Liver (tissue), 9 donors: ENCODE measurements around the gene DNAH17. TPM values are rescaled to one million over a fixed set of nuclear protein-coding genes. Genes with fewer than 3 reads are reported as not detected.

ENCODE experiments used
- DNase-seq: peaks from one replicate; pipeline ENCODE4 v3.0.0-alpha.2; 2017; ENCODE audit warnings: low spot score
- H3K27ac ChIP-seq, 2 donors: one replicate each; pipeline ENCODE4 v1.7.0; 2013; ENCODE audit warnings: inconsistent platforms in 2 of 2, low read length in 2 of 2, control low read depth in 1 of 2, low read depth in 1 of 2, mild to moderate bottlenecking in 1 of 2
- H3K27me3 ChIP-seq, 4 donors: one replicate each; pipeline versions ENCODE4 v1.6.1 to v1.7.0; 2013; ENCODE audit warnings: low read length in 3 of 4, inconsistent platforms in 1 of 4, mild to moderate bottlenecking in 1 of 4, moderate library complexity in 1 of 4; ENCODE audit not compliant: control insufficient read depth in 4 of 4, insufficient read depth in 4 of 4
- H3K36me3 ChIP-seq, 4 donors: one replicate each; pipeline versions ENCODE4 v1.6.1 to v1.7.0; 2013; ENCODE audit warnings: low read length in 3 of 4, mild to moderate bottlenecking in 3 of 4, low read depth in 1 of 4, moderate library complexity in 1 of 4; ENCODE audit not compliant: control insufficient read depth in 4 of 4, insufficient read depth in 3 of 4
- H3K4me1 ChIP-seq, 4 donors: one replicate each; pipeline versions ENCODE4 v1.6.1 to v1.7.0; 2013; ENCODE audit warnings: low read length in 3 of 4, mild to moderate bottlenecking in 3 of 4, moderate library complexity in 1 of 4; ENCODE audit not compliant: control insufficient read depth in 4 of 4, insufficient read depth in 4 of 4
- H3K4me3 ChIP-seq, 3 donors: one replicate each; pipeline versions ENCODE4 v1.6.1 to v1.7.0; 2013; ENCODE audit warnings: low read length in 3 of 3, control low read depth in 1 of 3, low read depth in 1 of 3, mild to moderate bottlenecking in 1 of 3
- H3K9ac ChIP-seq, 2 donors: one replicate each; pipeline ENCODE4 v1.7.0; 2013; ENCODE audit warnings: low read length in 2 of 2, mild to moderate bottlenecking in 2 of 2, moderate library complexity in 2 of 2, control low read depth in 1 of 2, low read depth in 1 of 2
- H3K9me3 ChIP-seq, 4 donors: one replicate each; pipeline versions ENCODE4 v1.6.1 to v1.7.0; 2013; ENCODE audit warnings: low read length in 3 of 4; ENCODE audit not compliant: control insufficient read depth in 4 of 4
- ATF3 ChIP-seq: IDR thresholded peaks from 2 replicates; pipeline ENCODE4 v1.6.1; 2016; ENCODE audit warnings: antibody characterized with exemption
- CTCF ChIP-seq: fragments of 150-350 bp; IDR thresholded peaks from 2 replicates; pipeline ENCODE4 v1.5.1; 2017; ENCODE audit warnings: improper control_type of control experiment, low read depth, low read length; ENCODE audit not compliant: missing input control
- EGR1 ChIP-seq, 2 donors: IDR thresholded peaks; 2 replicates each; pipeline ENCODE4 v1.6.1; 2016 to 2018; ENCODE audit warnings: antibody characterized with exemption in 2 of 2, low read depth in 2 of 2
- FOXA2 ChIP-seq: IDR thresholded peaks from 2 replicates; pipeline ENCODE4 v1.6.1; 2016; ENCODE audit warnings: antibody characterized with exemption
- GABPA ChIP-seq, 2 donors: IDR thresholded peaks in 1 of 2; conservative IDR thresholded peaks in 1 of 2; 2 replicates each; pipeline ENCODE4 v1.6.1; 2016; ENCODE audit warnings: antibody characterized with exemption in 2 of 2, mild to moderate bottlenecking in 1 of 2, moderate library complexity in 1 of 2
- HNF4A ChIP-seq, 2 donors: conservative IDR thresholded peaks; 2 replicates each; pipeline ENCODE4 v1.6.1; 2016; ENCODE audit warnings: antibody characterized with exemption in 2 of 2, mild to moderate bottlenecking in 2 of 2
- HNF4G ChIP-seq: IDR thresholded peaks from 2 replicates; pipeline ENCODE4 v1.6.1; 2016; ENCODE audit warnings: antibody characterized with exemption
- JUND ChIP-seq, 2 donors: IDR thresholded peaks; 2 replicates each; pipeline ENCODE4 v1.6.1; 2016; ENCODE audit warnings: antibody characterized with exemption in 2 of 2
- MAX ChIP-seq: IDR thresholded peaks from 2 replicates; pipeline ENCODE4 v1.6.1; 2016; ENCODE audit warnings: antibody characterized with exemption
- NR2F2 ChIP-seq: IDR thresholded peaks from 2 replicates; pipeline ENCODE4 v1.6.1; 2016; ENCODE audit warnings: antibody characterized with exemption
- RAD21 ChIP-seq, 2 donors: IDR thresholded peaks; 2 replicates each; pipeline ENCODE4 v1.6.1; 2016; ENCODE audit warnings: antibody characterized with exemption in 2 of 2, mild to moderate bottlenecking in 2 of 2
- REST ChIP-seq: IDR thresholded peaks from 2 replicates; pipeline ENCODE4 v1.6.1; 2016; ENCODE audit warnings: antibody characterized with exemption, mild to moderate bottlenecking
- RXRA ChIP-seq, 2 donors: IDR thresholded peaks; 2 replicates each; pipeline ENCODE4 v1.6.1; 2017 to 2018; ENCODE audit warnings: antibody characterized with exemption in 2 of 2, mild to moderate bottlenecking in 1 of 2
- TAF1 ChIP-seq: conservative IDR thresholded peaks from 2 replicates; pipeline ENCODE4 v1.6.1; 2016; ENCODE audit warnings: antibody characterized with exemption, mild to moderate bottlenecking
- YY1 ChIP-seq: IDR thresholded peaks from 2 replicates; pipeline ENCODE4 v1.6.1; 2016; ENCODE audit warnings: antibody characterized with exemption, mild to moderate bottlenecking
- ZBTB33 ChIP-seq: IDR thresholded peaks from 2 replicates; pipeline ENCODE4 v1.6.1; 2016; ENCODE audit warnings: antibody characterized with exemption
- WGBS: extraction: QIAGEN DNeasy Blood & Tissue Kit; methylation state at CpG from one replicate; pipeline ENCODE4 v1.1.7; 2013; 5-methylcytosine and 5-hydroxymethylcytosine counted together
- polyA plus RNA-seq, 2 donors: library from polyadenylated mRNA; stranded (reverse) in 1 of 2; unstranded in 1 of 2; fragments of 200-250 nt in 1 of 2; fragments of >200 nt in 1 of 2; fragmentation: Nextera tagmentation in 1 of 2; extraction: Ambion mirVana in 1 of 2; gene quantifications; one replicate each; pipeline versions ENCODE4 v1.2.1 to v1.2.3, GENCODE V29; 2013 to 2015
- total RNA-seq, 2 donors: library from RNA; depleted of rRNA; stranded (reverse); fragments of >200 nt; gene quantifications; one replicate each; pipeline ENCODE4 v1.2.3, GENCODE V29; 2014
- donor health status: healthy.
- donor health status: healthy.
- donor health status: healthy.
- donor health status: healthy.
- donor health status: healthy.

Gene DNAH17
- total and polyA plus RNA-seq, 4 donors, result 0.09 to 0.79 TPM; not detected in 2

GRCh38 chr17:78562734-78563133 is 14.5 kb downstream of the DNAH17 start:
- no peaks in the 10 kb centered on the region for H3K4me1 ChIP-seq
- H3K9ac ChIP-seq, result no peak overlapping the region
- no peaks in the 10 kb centered on the region for H3K36me3 ChIP-seq
- DNase-seq, result no peak
- no peak overlapping the region for H3K4me3 ChIP-seq
- no peak for TF ChIP-seq JUND (IDR thresholded peaks at IDR 0.05)
- no peak for TF ChIP-seq TAF1
- no peak for TF ChIP-seq RAD21 (IDR thresholded peaks at IDR 0.05)
- TF ChIP-seq MAX, result no peak
- no peak for TF ChIP-seq FOXA2
- no peak for TF ChIP-seq REST
- no peaks in the 10 kb centered on the region for H3K27me3 ChIP-seq
- H3K9me3 ChIP-seq, result no peaks in the 10 kb centered on the region
- no peak overlapping the region for H3K27ac ChIP-seq
- 92% methylated on average over 7 of the region's 7 CpGs for WGBS

- Histone ChIP-seq H3K4me3 (no peak overlapping the region), H3K4me1 (no peaks in the 10 kb centered on the region), H3K27ac (no peak overlapping the region), H3K36me3 (no peaks in the 10 kb centered on the region), H3K27me3 (no peaks in the 10 kb centered on the region), H3K9me3 (no peaks in the 10 kb centered on the region), H3K9ac (no peak overlapping the region)
- DNase-seq, result no peak
- WGBS, result 88% methylated on average over 10 of the region's 10 CpGs
- no peak for TF ChIP-seq RXRA (IDR thresholded peaks at IDR 0.05)
- no peak for TF ChIP-seq YY1
- no peak for TF ChIP-seq NR2F2
- TF ChIP-seq ATF3, result no peak
- no peak for TF ChIP-seq HNF4A (conservative IDR thresholded peaks at IDR 0.05)
- TF ChIP-seq ZBTB33, result no peak
- no peak for TF ChIP-seq RAD21 (IDR thresholded peaks at IDR 0.05)
These were observed 16.0 kb downstream of the DNAH17 start for GRCh38 chr17:78561166-78561565.

- DNase-seq, result no peak
- H3K4me3 ChIP-seq, result no peak overlapping the region
- TF ChIP-seq CTCF, result no peak
- no peak for TF ChIP-seq RXRA (IDR thresholded peaks at IDR 0.05)
- no peak for TF ChIP-seq GABPA (IDR thresholded peaks at IDR 0.05 in 1 of 2, conservative IDR thresholded peaks at IDR 0.05 in 1 of 2)
- no peak for TF ChIP-seq HNF4A (conservative IDR thresholded peaks at IDR 0.05)
- TF ChIP-seq EGR1 (IDR thresholded peaks at IDR 0.05; ENCODE audit: low read depth in 2 of 2), result no peak
- no peak for TF ChIP-seq MAX
- no peak for TF ChIP-seq TAF1
- no peak for TF ChIP-seq NR2F2
- TF ChIP-seq HNF4G, result no peak
- no peak for TF ChIP-seq YY1
- TF ChIP-seq REST, result no peak
- no peaks in the 10 kb centered on the region for H3K4me1 ChIP-seq
- WGBS, result 92% methylated on average over 22 of the region's 22 CpGs
- no peak overlapping the region for H3K9ac ChIP-seq
- no peaks in the 10 kb centered on the region for H3K36me3 ChIP-seq
- no peak overlapping the region for H3K27ac ChIP-seq
- H3K27me3 ChIP-seq, result no peaks in the 10 kb centered on the region
- H3K9me3 ChIP-seq, result no peaks in the 10 kb centered on the region
These were observed 16.5 kb downstream of the DNAH17 start for GRCh38 chr17:78560731-78561130.
